Measurements from ENCODE around the gene DNHD1. TPM values are rescaled to one million over a fixed set of nuclear protein-coding genes. Genes with fewer than 3 reads are reported as not detected.

DNHD1 gene
- total RNA-seq, 4 donors from 2014 or later: 3.4 to 10.5 (median 4.3) TPM

- no peaks in the 10 kb centered on the region for H3K9me3 ChIP-seq
- DNase-seq (no peak), ATAC-seq (peak; percentile 72 to 76)
- peak overlapping the region in 3 of 4 donors; percentile 2 to 54 (median 20) for H3K27ac ChIP-seq
- intact Hi-C loops (cut with DNase I; ENCODE audit: low total_unique reads) (no loop called here), in situ Hi-C loops (cut with MboI; ENCODE audit: low sequenced_read_pairs in 4 of 4) (no loop called here)
- no peaks in the 10 kb centered on the region for H3K36me3 ChIP-seq
- TF ChIP-seq POLR2A (IDR thresholded peaks at IDR 0.05) (no peak), CTCF (IDR thresholded peaks at IDR 0.05 in 4 of 5, conservative IDR thresholded peaks at IDR 0.05 in 1 of 5) (no peak)
- no peaks in the 10 kb centered on the region for H3K27me3 ChIP-seq
- peaks cover 13 to 14% of the 10 kb centered on the region in 2 donors for H3K4me1 ChIP-seq
- H3K4me3 ChIP-seq: no peak overlapping the region
These were observed 62.3 kb downstream of the DNHD1 start for GRCh38 chr11:6559369-6559768.

- Histone ChIP-seq H3K4me1 (peaks cover 13 to 15% of the 10 kb centered on the region in 2 donors), H3K27ac (no peak overlapping the region), H3K9me3 (no peaks in the 10 kb centered on the region), H3K27me3 (no peaks in the 10 kb centered on the region), H3K4me3 (no peak overlapping the region), H3K36me3 (peaks cover 0 to 4% of the 10 kb centered on the region in 2 donors)
- TF ChIP-seq CTCF (IDR thresholded peaks at IDR 0.05 in 4 of 5, conservative IDR thresholded peaks at IDR 0.05 in 1 of 5) (no peak), POLR2A (IDR thresholded peaks at IDR 0.05) (no peak)
- DNase-seq: no peak
- intact Hi-C loops (cut with DNase I; ENCODE audit: low total_unique reads): no loop called here
- no peak for ATAC-seq
- in situ Hi-C loops (cut with MboI; ENCODE audit: low sequenced_read_pairs in 4 of 4): no loop called here
These were observed 64.2 kb downstream of the DNHD1 start for GRCh38 chr11:6561288-6561687.

GRCh38 chr11:6563121-6563619, 66.1 kb downstream of the DNHD1 start:
- DNase-seq (no peak), ATAC-seq (no peak)
- H3K36me3 ChIP-seq: peaks cover 0 to 4% of the 10 kb centered on the region in 2 donors
- in situ Hi-C loops (cut with MboI; ENCODE audit: low sequenced_read_pairs in 4 of 4): no loop called here
- no peak overlapping the region for H3K27ac ChIP-seq
- intact Hi-C loops (cut with DNase I; ENCODE audit: low total_unique reads): no loop called here
- TF ChIP-seq CTCF (IDR thresholded peaks at IDR 0.05 in 4 of 5, conservative IDR thresholded peaks at IDR 0.05 in 1 of 5) (no peak), POLR2A (IDR thresholded peaks at IDR 0.05) (no peak)
- peaks cover 23 to 33% of the 10 kb centered on the region in 2 donors for H3K4me1 ChIP-seq
- H3K4me3 ChIP-seq: no peak overlapping the region
- H3K27me3 ChIP-seq: no peaks in the 10 kb centered on the region
- no peaks in the 10 kb centered on the region for H3K9me3 ChIP-seq

- H3K9me3 ChIP-seq: no peaks in the 10 kb centered on the region
- intact Hi-C loops (cut with DNase I; ENCODE audit: low total_unique reads): no loop called here
- no peak for TF ChIP-seq CTCF (IDR thresholded peaks at IDR 0.05 in 4 of 5, conservative IDR thresholded peaks at IDR 0.05 in 1 of 5)
- TF ChIP-seq POLR2A (IDR thresholded peaks at IDR 0.05): no peak
- no peaks in the 10 kb centered on the region for H3K27me3 ChIP-seq
- no peak overlapping the region for H3K27ac ChIP-seq
- DNase-seq: no peak
- peaks cover 0 to 4% of the 10 kb centered on the region in 2 donors for H3K36me3 ChIP-seq
- peaks cover 28 to 37% of the 10 kb centered on the region in 2 donors for H3K4me1 ChIP-seq
- H3K4me3 ChIP-seq: no peak overlapping the region
- in situ Hi-C loops (cut with MboI; ENCODE audit: low sequenced_read_pairs in 4 of 4): no loop called here
- no peak for ATAC-seq
These were observed 66.6 kb downstream of the DNHD1 start for GRCh38 chr11:6563667-6564066.

- in situ Hi-C loops (cut with MboI; ENCODE audit: low sequenced_read_pairs in 4 of 4) (no loop called here), intact Hi-C loops (cut with DNase I; ENCODE audit: low total_unique reads) (no loop called here)
- no peak overlapping the region for H3K27ac ChIP-seq
- H3K4me1 ChIP-seq: peaks cover 19 to 28% of the 10 kb centered on the region in 2 donors
- H3K4me3 ChIP-seq: no peak overlapping the region
- H3K36me3 ChIP-seq: peaks cover 0 to 4% of the 10 kb centered on the region in 2 donors
- no peaks in the 10 kb centered on the region for H3K9me3 ChIP-seq
- no peak for DNase-seq
- no peak for ATAC-seq
- TF ChIP-seq CTCF (IDR thresholded peaks at IDR 0.05 in 4 of 5, conservative IDR thresholded peaks at IDR 0.05 in 1 of 5) (no peak), POLR2A (IDR thresholded peaks at IDR 0.05) (no peak)
- H3K27me3 ChIP-seq: no peaks in the 10 kb centered on the region
These were observed 68.2 kb downstream of the DNHD1 start for GRCh38 chr11:6565325-6565724.
